SK-N-MC (cell line): ENCODE results near the gene GSKIP.

Experiments used
- DNase-seq: peaks from one replicate; pipeline ENCODE4 v3.0.0-alpha.2; 2011; ENCODE audit warnings: low read depth, low spot score
- H3K27ac ChIP-seq: fragments of 200-600 bp; sonication (generic); 2 replicates; pipeline ENCODE4 v1.5.1; 2016; ENCODE audit warnings: mixed run types
- H3K36me3 ChIP-seq: fragments of 200-600 bp; sonication (generic); 2 replicates; pipeline ENCODE4 v1.6.1; 2017; ENCODE audit warnings: antibody characterized with exemption, low read length, mixed read lengths; ENCODE audit not compliant: insufficient read depth
- H3K4me3 ChIP-seq: fragments of 200-600 bp; sonication (generic); 2 replicates; pipeline ENCODE4 v1.5.1; 2016
- H3K9ac ChIP-seq: fragments of 200-600 bp; sonication (generic); 2 replicates; pipeline ENCODE4 v1.8.0; 2017; ENCODE audit warnings: mixed run types, mixed read lengths; ENCODE audit not compliant: insufficient read length
- H3K9me3 ChIP-seq: fragments of 200-600 bp; sonication (generic); 2 replicates; pipeline ENCODE4 v1.6.1; 2017; ENCODE audit warnings: low read depth, mild to moderate bottlenecking, antibody characterized with exemption, low read length, moderate library complexity, mixed read lengths
- EZH2 ChIP-seq: fragments of 200-600 bp; sonication (generic); IDR thresholded peaks from one replicate; pipeline ENCODE4 v1.6.1; 2017; ENCODE audit warnings: antibody characterized with exemption
- FOXP2 ChIP-seq: optimal IDR thresholded peaks from 2 replicates; pipeline ENCODE3; 2011; ENCODE audit warnings: mild to moderate bottlenecking, moderate library complexity; ENCODE audit not compliant: insufficient read depth; ENCODE audit errors: extremely low read length, control extremely low read depth
- POLR2AphosphoS5 ChIP-seq: IDR thresholded peaks from 2 replicates; pipeline ENCODE4 v1.6.1; 2012; ENCODE audit warnings: mild to moderate bottlenecking, low read depth, low read length, borderline replicate concordance

The GSKIP gene

GRCh38 chr14:96385385-96385784, 22.1 kb downstream of the GSKIP start:
- DNase-seq = no peak
- H3K27ac ChIP-seq = no peak overlapping the region
- H3K9me3 ChIP-seq = no peaks in the 10 kb centered on the region
- H3K9ac ChIP-seq = no peak overlapping the region
- H3K36me3 ChIP-seq = peaks cover 10% of the 10 kb centered on the region; the same call in 1 of the 2 replicates
- TF ChIP-seq POLR2AphosphoS5 (no peak), EZH2 (no peak), FOXP2 (no peak)
- no peak overlapping the region for H3K4me3 ChIP-seq

GRCh38 chr14:96390965-96391292, 27.6 kb downstream of the GSKIP start:
- peak overlapping the region; percentile 97 for H3K4me3 ChIP-seq
- no peak for DNase-seq
- H3K9ac ChIP-seq = peak overlapping the region; percentile 85
- no peak for TF ChIP-seq EZH2
- TF ChIP-seq POLR2AphosphoS5 = no peak
- TF ChIP-seq FOXP2 = no peak
- H3K9me3 ChIP-seq = no peaks in the 10 kb centered on the region
- H3K27ac ChIP-seq = no peak overlapping the region
- peaks cover 3% of the 10 kb centered on the region; the same call in 1 of the 2 replicates for H3K36me3 ChIP-seq

GRCh38 chr14:96391293-96392118, 28.2 kb downstream of the GSKIP start:
- H3K4me3 ChIP-seq = peak overlapping the region; percentile 97
- peak; percentile 82 for TF ChIP-seq POLR2AphosphoS5
- TF ChIP-seq EZH2 = no peak
- TF ChIP-seq FOXP2 = no peak
- no peak overlapping the region for H3K27ac ChIP-seq
- H3K9me3 ChIP-seq = no peaks in the 10 kb centered on the region
- peak; percentile 30 for DNase-seq
- H3K36me3 ChIP-seq = peaks cover 3% of the 10 kb centered on the region; the same call in 1 of the 2 replicates
- H3K9ac ChIP-seq = peak overlapping the region; percentile 85

- TF ChIP-seq POLR2AphosphoS5 (no peak), FOXP2 (no peak), EZH2 (no peak)
- DNase-seq = no peak
- Histone ChIP-seq H3K9me3 (no peaks in the 10 kb centered on the region), H3K4me3 (no peak overlapping the region), H3K27ac (no peak overlapping the region), H3K36me3 (no peaks in the 10 kb centered on the region), H3K9ac (no peak overlapping the region)
Observed at GRCh38 chr14:96393071-96393691, 29.9 kb downstream of the GSKIP start.

GRCh38 chr14:96394047-96394815, 30.9 kb downstream of the GSKIP start:
- no peak for DNase-seq
- H3K27ac ChIP-seq = no peak overlapping the region
- H3K9me3 ChIP-seq = no peaks in the 10 kb centered on the region
- H3K4me3 ChIP-seq = no peak overlapping the region
- no peak overlapping the region for H3K9ac ChIP-seq
- H3K36me3 ChIP-seq = no peaks in the 10 kb centered on the region
- TF ChIP-seq FOXP2 (no peak), POLR2AphosphoS5 (no peak), EZH2 (no peak)

- no peak overlapping the region for H3K27ac ChIP-seq
- no peaks in the 10 kb centered on the region for H3K36me3 ChIP-seq
- no peak overlapping the region for H3K9ac ChIP-seq
- no peak overlapping the region for H3K4me3 ChIP-seq
- H3K9me3 ChIP-seq = no peaks in the 10 kb centered on the region
- TF ChIP-seq FOXP2 (no peak), POLR2AphosphoS5 (no peak), EZH2 (no peak)
- no peak for DNase-seq
Observed at GRCh38 chr14:96398432-96398831, 35.1 kb downstream of the GSKIP start.

GRCh38 chr14:96398921-96399320, 35.6 kb downstream of the GSKIP start:
- no peak overlapping the region for H3K4me3 ChIP-seq
- H3K9me3 ChIP-seq = no peaks in the 10 kb centered on the region
- no peak overlapping the region for H3K27ac ChIP-seq
- no peak overlapping the region for H3K9ac ChIP-seq
- no peak for DNase-seq
- TF ChIP-seq POLR2AphosphoS5 = no peak
- no peak for TF ChIP-seq FOXP2
- no peak for TF ChIP-seq EZH2
- H3K36me3 ChIP-seq = no peaks in the 10 kb centered on the region

GRCh38 chr14:96399405-96399804, 36.1 kb downstream of the GSKIP start:
- no peak for DNase-seq
- no peak overlapping the region for H3K4me3 ChIP-seq
- H3K9me3 ChIP-seq = no peaks in the 10 kb centered on the region

More at GRCh38 chr14:96399405-96399804, 36.1 kb downstream of the GSKIP start:
- TF ChIP-seq EZH2 = no peak
- no peak overlapping the region for H3K9ac ChIP-seq
- H3K36me3 ChIP-seq = no peaks in the 10 kb centered on the region
- no peak overlapping the region for H3K27ac ChIP-seq
